ENCODE measurements around the gene BET1L.
"Not testable (repeated sequence)": the region's sequence is repeated elsewhere in the genome, so short reads cannot be mapped to it uniquely, and the experiment has no call there.

BET1L gene

DNA sequence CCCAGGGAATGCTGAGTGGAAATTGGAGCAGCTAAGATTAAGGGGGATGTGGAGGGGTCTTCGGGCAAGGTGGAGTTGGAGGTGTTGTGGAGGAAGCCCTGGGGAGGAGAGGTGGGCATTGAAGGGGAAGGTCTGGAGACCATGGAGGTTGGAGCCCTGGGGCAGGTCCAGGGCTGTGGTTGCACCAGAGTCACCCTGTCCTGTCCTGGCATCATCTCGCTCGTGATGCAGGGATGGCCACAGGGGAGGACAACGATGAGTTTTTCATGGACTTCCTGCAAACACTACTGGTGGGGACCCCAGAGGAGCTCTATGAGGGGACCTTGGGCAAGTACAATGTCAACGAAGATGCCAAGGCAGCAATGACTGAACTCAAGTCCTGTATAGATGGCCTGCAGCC, 13.7 kb downstream of the BET1L start:
- not testable (repeated sequence) for DNase-seq (ENCODE audit: low read depth)

DNA sequence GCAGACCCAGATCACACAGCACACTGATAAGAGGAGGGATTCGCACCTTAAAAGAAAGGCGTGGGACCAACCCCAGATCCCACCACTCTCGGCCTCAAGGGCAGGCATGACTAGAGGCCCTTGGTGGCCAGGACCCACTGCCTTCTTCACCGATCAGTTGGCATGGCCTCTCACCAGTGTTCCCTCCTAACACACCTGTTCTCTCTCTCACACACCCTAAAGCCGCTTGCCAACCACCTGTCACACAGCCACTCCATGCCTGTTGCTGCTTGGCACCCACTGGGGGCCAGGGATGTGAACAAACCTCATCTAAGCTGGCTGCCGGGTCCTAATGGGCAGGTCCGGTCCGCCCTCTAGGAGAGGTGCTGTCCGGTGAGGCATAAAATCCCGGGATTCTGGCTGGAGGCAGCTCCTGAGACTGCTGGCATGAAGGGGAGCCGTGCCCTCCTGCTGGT, 14.5 kb downstream of the BET1L start, which contains the start of gene SCGB1C1:
Gene SCGB1C1 (plus strand): TSS at position 405 of the 455 bp plus-strand sequence. CDS start 22 bp downstream, at position 427.
- DNase-seq (ENCODE audit: low read depth), result not testable (repeated sequence)

GRCh38 chr11:191490-192478, 15.4 kb downstream of the BET1L start:
- DNase-seq (ENCODE audit: low read depth), result not testable (repeated sequence)

GRCh38 chr11:190546-190945, 16.7 kb downstream of the BET1L start:
- DNase-seq (ENCODE audit: low read depth), result not testable (repeated sequence)

DNA sequence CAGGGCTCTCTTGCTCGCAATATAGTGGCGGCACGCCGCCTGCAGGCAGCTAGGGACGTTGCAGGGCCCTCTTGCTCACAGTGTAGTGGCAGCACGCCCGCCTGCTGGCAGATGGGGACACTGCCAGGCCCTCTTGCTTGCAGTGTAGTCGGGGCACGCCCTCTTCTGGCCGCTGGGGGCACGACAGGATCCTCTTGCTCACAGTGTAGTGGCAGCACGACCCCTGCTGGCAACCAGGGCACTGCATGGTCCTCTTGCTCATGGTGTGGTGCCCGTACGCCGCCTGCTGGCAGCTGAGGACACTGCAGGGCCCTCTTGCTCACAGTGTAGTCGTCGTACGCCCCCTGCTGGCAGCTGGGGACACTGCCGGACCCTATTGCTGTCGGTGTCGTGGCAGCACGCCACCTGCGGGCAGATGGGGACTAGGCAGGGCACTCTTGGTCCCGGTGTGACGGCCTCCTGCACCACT, 17.3 kb downstream of the BET1L start:
- not testable (repeated sequence) for DNase-seq (ENCODE audit: low read depth)

- DNase-seq (ENCODE audit: low read depth), result not testable (repeated sequence)
These were observed 17.9 kb downstream of the BET1L start for GRCh38 chr11:189200-189783.

GRCh38 chr11:180242-180641, 27.0 kb downstream of the BET1L start:
- not testable (repeated sequence) for DNase-seq (ENCODE audit: low read depth)

Measured in GM04504 (cell line).